NCI-H2107 treated with DMSO at 0.1 percent for 48 hours (cell line): ENCODE measurements around the gene PDLIM3.
A peak's percentile ranks its signal among the peaks of the same experiment; 100 is the strongest.

ENCODE experiments used
- DNase-seq: peaks from one replicate; lab custom pipeline; 2025; ENCODE audit not compliant: unreplicated experiment; lab: John Stamatoyannopoulos, UW

PDLIM3 gene

GRCh38 chr4:185472103-185472542 lies 63.2 kb downstream of the PDLIM3 start:
- no peak for DNase-seq

DNA sequence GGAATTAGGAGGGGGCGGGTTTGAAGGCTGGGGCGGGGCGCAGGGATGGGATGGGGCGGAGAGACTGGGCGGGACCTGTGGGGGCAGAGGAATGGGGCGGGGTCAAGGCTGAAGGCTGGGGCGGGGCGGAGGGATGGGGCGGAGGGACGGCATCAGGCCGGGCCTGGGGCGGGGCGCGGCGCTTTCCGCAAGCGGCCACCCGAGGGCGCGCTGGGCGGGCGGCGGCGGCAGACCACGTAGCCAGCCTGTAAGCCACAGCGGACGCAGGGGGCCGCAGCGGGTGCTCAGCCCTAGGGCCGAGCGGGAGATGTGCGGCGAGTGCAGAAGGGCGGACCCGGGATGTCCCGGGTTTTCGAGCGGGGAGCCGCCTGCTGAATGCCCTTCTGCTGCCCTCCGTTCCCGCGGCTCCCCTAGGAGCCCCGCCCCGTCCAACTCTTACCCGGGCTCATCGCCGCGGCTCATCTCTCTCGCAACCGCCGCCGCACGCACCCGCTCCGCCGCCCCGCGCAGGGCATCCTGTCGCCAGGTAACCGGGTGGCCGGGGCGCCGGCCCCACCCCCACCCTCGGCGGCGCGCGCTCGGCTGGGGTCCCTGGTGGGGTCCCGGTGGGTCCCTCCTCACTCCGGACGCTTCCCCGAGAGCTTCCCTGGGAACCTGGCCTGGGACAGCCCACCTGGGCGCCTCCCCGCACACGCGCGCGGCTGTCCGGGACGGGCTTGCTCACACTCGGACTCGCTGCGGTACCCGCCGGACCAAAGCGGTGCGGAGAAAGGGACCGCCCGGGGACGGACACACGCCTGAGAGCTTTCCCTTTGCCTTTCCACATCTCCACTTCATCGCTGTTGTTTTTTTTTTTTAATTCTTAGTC lies 63.8 kb downstream of the PDLIM3 start, which contains the start of gene CCDC110:
TSS of gene CCDC110 (minus strand) at position 499 of the 868 bp plus-strand sequence. CDS start at position 449, 50 bp downstream.
- DNase-seq: peak; percentile 65

DNA sequence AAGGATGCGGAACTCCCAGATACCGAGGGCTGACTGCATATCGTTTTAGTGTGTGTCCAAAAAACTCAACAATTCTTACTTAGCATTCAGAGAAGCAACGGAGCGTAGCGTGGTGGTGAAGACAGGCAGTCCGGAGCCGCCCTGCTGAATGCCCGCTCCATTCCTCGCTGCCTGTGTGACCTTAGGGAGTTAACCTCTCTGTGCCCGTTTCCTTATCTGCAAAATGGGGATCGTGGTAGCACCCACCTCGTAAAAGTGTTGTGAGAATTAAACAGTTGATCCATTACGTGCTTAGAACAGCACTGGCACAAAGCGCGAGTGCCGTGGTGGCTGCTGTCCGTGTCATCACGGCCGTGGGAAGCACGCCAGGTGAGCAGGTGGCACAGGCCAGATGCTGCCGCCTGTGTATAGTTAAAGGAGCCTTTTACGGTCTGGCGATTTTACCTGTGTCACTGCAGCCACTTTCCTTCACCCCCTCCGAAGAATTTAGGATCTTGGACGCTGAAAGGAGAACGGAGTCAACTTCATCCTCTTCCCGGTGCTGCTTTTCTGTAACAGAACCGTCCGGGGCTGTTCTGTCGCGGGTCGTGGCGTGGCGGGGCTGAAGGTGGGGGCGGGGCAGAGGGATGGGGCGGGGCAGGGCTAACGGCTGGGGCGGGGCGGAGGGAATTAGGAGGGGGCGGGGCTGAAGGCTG lies 64.7 kb downstream of the PDLIM3 start:
- DNase-seq: peak; percentile 32

- DNase-seq: no peak
Observed at GRCh38 chr4:185469580-185470154, 65.6 kb downstream of the PDLIM3 start.

DNA sequence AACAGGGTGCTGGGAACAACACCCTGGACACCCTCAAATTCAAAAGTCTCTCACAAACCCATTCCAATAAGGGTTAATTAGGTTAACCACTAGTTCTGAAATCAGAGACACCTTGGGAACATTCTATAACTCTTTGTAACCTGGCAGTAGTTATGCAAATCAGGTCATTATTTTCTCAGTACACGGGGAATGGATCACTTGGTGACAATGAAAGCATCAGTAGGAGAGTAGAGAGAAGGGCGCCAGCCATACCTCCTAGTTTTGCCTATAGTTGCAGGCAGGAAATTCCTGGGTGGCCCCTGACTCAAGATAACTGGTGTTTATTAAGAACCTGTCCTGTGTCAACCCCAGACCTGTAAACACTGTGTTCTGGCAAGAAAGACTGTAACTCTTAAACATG lies 66.3 kb downstream of the PDLIM3 start:
- no peak for DNase-seq

- DNase-seq: no peak
Observed at GRCh38 chr4:185467991-185468390, 67.3 kb downstream of the PDLIM3 start.

GRCh38 chr4:185467101-185467500 lies 68.2 kb downstream of the PDLIM3 start:
- no peak for DNase-seq

DNA sequence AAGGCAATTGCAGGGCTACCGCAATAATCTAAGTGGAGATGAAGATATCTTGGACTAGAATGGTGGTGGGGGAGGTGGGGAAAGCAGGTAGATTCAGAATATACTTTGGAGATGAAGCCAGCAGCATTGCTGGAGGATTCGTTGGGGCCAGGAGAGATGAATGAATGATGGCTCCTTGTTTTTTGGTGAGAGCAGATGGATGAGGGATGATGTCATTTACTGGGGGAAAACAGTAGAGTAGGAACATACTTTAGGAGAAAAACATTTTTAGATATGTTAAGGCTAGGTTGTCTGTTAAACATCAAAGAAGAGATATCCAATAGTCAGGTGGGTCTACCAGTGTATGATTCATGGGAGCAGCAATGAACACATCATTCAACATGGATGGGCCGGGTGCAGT lies 69.6 kb downstream of the PDLIM3 start:
- DNase-seq: no peak

- DNase-seq: no peak
Observed at GRCh38 chr4:185464887-185465286, 70.4 kb downstream of the PDLIM3 start.

- no peak for DNase-seq
Observed at GRCh38 chr4:185464183-185464582, 71.1 kb downstream of the PDLIM3 start.

DNA sequence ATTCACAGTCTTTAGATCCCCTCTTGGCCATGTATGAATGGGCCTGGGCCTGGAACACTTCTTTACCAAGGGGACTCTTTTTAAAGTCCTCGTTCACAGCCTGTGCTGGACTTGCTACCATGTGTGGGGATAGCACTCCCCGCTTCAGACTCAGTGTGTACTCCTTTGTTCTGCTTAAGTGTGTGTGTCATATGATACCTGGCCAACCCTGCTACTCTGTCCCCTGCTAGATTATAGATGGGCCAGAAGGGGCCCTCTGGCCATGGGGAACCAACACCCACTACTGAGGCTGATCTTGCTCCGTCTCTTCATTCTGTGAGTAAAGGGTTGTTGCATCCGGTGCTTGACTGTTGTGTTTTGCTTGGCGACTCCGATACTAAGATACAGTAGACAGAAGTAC lies 71.8 kb downstream of the PDLIM3 start:
- DNase-seq: peak; percentile 15

GRCh38 chr4:185461565-185461964 lies 73.7 kb downstream of the PDLIM3 start:
- no peak for DNase-seq

DNA sequence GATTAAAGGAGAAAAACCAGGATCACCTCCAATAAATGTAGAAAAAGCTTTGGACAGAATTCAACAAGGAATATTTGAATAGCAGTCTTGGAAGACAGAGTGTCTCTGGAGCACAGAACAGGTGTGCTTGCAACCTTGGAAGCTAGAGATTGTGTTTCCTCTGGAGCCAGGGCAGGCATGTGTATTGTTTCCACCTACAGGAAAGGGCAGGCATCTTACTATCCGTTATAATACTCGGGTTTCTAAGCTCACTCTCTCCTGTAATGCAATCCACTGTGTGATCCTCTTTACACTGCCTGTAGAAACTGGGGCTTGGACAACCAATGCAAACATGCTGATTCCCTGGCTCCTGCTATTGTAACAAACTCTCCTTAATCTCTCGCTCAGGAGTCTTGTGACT lies 78.2 kb downstream of the PDLIM3 start:
- DNase-seq: peak; percentile 75

DNA sequence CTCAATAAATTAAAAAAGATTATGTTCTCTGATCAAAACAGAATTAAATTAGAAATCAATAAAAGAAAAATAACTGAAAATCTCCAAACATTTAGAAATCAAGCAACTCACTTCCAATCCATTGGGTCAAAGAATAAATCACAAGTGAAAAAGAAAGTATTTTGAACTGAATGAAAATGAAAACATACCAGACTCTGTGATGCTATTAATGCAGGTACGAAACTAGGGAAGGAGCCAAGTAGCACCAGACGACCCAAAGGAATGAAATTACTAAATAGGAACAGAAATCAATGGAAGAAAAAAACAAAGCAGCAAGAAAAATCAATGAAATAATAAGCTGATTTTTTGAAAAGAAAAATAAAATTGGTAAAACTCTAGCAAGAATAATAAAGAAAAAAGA lies 79.2 kb downstream of the PDLIM3 start:
- no peak for DNase-seq
